Inflammatory macrophage treated with lipopolysaccharide for 4 hours (primary cell): Measurements from ENCODE around the gene DUXB.
A peak's percentile ranks its signal among the peaks of the same experiment; 100 is the strongest.

ENCODE experiments used
- DNase-seq: peaks from one replicate; pipeline ENCODE4 v3.0.0-alpha.2; 2020

Gene DUXB

DNA sequence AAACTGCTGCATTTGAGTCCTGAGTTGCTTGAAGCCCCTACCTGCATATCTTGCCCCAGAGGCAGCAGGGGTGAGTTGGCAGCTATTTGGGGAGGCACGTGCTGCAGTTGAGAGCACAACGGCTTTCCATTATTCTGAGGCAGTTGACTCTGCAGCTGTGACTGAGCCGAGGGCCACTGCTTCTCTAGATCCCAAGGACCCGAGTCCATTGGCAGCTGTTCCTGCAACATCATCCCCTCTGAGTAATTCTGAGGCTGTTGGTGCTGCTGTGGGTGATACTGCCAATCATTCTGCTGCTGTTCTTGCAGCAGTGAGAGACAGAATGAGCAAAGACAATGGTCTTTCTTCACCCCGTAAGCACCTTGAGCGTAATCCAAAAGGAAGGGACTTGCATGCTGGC, 40.9 kb downstream of the DUXB start:
- DNase-seq, result no peak

DNA sequence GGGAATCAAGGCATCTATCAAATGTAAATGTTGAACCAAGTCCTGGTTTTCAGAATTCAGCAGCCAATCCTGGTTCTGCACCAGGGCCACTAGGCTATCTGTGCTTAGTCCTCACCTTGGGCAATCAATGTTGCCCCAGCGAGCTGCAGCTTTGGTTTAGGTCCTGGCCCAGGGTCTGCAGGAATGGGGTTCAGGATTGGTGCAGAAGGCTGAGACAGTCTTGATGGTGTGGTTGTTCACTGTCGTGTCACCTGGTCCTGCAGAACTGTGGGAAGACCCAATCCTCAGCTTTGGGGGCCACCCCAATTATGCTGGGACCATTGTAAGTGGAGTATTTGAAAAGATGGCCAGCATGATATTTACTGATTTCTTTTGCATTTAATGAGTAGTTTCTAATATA, 43.1 kb downstream of the DUXB start:
- no peak for DNase-seq

DNA sequence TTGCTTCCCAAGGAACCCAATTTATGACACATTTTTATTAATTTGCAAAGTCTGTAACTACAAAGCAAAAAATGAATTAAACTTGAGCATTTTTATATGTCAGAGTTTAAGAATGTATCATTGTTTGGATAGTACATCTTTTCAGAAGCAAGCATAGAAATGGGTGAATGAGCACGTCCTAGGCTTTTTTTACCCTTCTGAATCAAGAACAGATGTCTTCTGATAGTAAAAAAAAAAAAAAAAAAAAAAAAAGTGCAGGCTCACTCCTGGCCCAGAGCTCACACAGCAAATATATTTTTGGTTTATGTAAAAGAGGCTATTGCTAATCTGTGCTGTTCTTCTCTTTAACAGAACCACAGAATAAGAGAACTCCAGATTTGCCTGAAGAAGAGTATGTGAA, 47.3 kb downstream of the DUXB start:
- DNase-seq, result no peak

DNA sequence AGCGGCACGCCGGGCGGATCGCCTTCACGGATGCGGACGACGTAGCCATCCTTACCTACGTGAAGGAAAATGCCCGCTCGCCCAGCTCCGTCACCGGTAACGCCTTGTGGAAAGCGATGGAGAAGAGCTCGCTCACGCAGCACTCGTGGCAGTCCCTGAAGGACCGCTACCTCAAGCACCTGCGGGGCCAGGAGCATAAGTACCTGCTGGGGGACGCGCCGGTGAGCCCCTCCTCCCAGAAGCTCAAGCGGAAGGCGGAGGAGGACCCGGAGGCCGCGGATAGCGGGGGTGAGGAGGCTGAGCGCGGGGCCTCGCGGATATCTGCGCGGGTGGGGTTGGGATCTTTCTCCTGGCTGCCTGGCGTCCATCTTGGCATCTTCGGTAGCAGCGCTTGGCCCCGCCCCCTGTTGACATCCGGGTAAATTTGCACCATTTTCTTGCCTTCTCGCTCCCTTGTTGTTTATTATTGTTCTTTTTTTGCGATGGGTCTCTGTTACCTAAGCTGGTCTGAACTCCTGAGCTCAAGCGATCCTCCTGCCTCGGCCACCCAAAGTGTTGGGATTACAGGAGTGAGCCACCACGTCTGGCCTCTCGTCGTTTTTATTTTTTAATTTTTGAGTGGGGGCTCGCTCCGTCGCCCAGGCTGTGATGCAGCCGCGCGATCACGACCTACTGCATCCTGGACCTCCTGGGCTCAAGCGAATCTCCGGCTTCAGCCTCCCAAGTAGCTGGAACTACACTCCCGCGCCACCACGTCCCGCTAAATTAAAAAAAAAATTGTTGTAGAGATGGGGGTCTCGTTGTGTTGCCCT, 52.8 kb downstream of the DUXB start:
- DNase-seq, result peak; percentile 79

DNA sequence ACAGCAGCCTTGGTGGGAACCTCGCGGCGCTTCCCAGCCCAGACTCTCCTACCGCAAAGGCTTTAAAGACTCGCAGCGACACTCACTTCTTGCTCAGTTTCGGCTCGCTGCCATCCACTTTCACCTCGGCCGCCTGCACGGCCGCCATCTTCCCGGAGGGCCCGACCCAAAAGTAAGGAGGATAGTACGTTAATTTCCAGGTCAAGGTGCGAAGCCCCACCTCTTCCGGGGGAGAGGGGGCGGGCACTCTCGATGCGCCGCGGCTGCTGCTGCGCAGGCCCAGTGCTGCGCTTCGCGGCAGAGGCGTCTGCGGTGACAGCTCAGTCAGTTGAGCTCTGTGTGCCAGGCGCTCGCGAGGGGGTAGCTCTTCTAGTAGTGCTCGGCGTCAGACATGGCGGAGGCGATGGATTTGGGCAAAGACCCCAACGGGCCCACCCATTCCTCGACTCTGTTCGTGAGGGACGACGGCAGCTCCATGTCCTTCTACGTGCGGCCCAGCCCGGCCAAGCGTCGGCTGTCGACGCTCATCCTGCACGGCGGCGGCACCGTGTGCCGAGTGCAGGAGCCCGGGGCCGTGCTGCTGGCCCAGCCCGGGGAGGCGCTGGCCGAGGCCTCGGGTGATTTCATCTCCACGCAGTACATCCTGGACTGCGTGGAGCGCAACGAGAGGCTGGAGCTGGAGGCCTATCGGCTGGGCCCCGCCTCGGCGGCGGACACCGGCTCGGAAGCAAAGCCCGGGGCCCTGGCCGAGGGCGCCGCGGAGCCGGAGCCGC, 53.6 kb downstream of the DUXB start, which contains the start of the genes KARS1 and TERF2IP:
Gene KARS1 (minus strand): TSS at position 174 of the 773 bp plus-strand sequence. CDS start 26 bp downstream, at position 148.
Gene TERF2IP (plus strand): TSS at position 282 of the 773 bp plus-strand sequence. CDS start 110 bp downstream, at position 392.
- peak; percentile 95 for DNase-seq

DNA sequence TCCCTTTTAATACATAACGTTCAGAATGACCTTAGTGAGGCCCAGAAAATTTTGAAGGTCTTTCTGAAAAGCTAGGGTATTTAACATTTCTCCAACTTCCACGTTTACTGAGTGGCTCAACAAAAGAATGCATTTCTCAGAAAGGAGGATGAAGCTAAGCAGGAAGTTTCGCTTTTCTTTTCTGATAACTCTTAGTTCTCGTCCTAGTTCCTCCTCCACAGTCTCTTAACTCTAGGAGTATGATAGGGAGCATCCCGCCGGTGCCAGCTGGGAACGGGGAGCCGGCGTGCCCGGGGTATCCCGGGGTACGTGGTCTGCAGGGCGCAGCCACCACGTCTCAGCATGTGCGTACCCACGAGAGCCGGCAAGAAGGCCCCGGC, 54.2 kb downstream of the DUXB start:
- DNase-seq, result peak; percentile 60

DNA sequence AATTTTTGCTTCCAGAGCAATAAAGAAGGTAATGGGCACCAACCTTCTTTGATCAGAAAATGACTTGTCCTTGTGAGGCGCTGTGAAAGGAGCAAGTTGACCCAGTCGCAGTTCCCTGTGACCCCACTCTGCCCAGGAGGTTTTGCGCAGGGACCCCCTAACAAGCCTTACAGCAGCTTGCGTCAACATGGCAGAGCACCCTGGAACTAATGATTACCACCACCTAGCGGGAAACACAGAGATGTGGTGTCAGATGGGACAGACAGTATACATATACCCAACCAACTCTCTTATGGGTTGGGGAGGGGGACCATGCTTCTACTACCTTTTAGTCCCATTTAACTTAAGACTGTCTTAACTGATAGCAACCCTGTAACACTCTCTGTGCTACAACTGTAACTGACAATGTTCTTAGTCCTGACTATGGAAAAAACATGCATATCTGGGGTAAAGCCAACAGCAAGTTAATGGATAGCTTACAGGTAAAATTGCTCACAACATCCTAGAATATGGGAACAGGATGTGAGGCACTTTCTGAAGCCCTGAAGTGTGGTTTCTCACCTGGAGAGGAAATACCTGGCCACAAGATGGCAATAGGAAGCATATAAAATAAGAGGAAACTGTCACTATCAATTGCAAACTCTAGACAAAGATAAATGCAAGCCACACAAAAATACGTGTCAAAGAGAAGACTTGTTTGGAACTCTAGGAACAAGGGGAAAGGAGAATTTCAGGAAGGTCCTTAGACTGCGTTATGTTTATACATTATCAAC, 56.8 kb downstream of the DUXB start:
- no peak for DNase-seq
